Neuronal stem cell (in vitro differentiated cells): Measurements from ENCODE around the gene DQX1.

Experiments
- DNase-seq: peaks from one replicate; pipeline ENCODE4 v3.0.0-alpha.2; 2013; ENCODE audit warnings: low spot score
- H2AFZ ChIP-seq: one replicate; pipeline ENCODE4 v1.6.1; 2013; ENCODE audit warnings: mild to moderate bottlenecking, low read length, inconsistent platforms
- H2AK5ac ChIP-seq: 2 replicates; pipeline ENCODE4 v1.6.1; 2013; ENCODE audit warnings: low read depth, mild to moderate bottlenecking, inconsistent platforms, low read length, moderate library complexity, mixed read lengths
- H2BK120ac ChIP-seq: 2 replicates; pipeline ENCODE4 v1.6.1; 2013; ENCODE audit warnings: low read depth, mild to moderate bottlenecking, inconsistent platforms, low read length, moderate library complexity, mixed read lengths
- H2BK12ac ChIP-seq: one replicate; pipeline ENCODE4 v1.6.1; 2013; ENCODE audit warnings: low read length, inconsistent platforms
- H2BK15ac ChIP-seq: 2 replicates; pipeline ENCODE4 v1.6.1; 2013; ENCODE audit warnings: mild to moderate bottlenecking, low read length, inconsistent platforms, mixed read lengths
- H2BK5ac ChIP-seq: one replicate; pipeline ENCODE4 v1.6.1; 2013; ENCODE audit warnings: inconsistent platforms, mild to moderate bottlenecking, low read length, moderate library complexity
- H3K14ac ChIP-seq: one replicate; pipeline ENCODE4 v1.6.1; 2013; ENCODE audit warnings: low read length, inconsistent platforms
- H3K18ac ChIP-seq: 2 replicates; pipeline ENCODE4 v1.6.1; 2013; ENCODE audit warnings: low read length, inconsistent platforms
- H3K23ac ChIP-seq: 2 replicates; pipeline ENCODE4 v1.6.1; 2013; ENCODE audit warnings: low read depth, mild to moderate bottlenecking, mixed read lengths, low read length, inconsistent platforms; ENCODE audit not compliant: poor library complexity
- H3K27ac ChIP-seq: replicated peaks from 3 replicates; pipeline ENCODE4 v1.5.1; 2013; ENCODE audit warnings: low read length, inconsistent platforms
- H3K27me3 ChIP-seq, 3 experiments: 2 replicates each; pipeline ENCODE4 v1.6.1; 2013; ENCODE audit warnings: low read length in 3 of 3, mild to moderate bottlenecking in 2 of 3, inconsistent platforms in 1 of 3, low read depth in 1 of 3, mixed read lengths in 1 of 3, moderate library complexity in 1 of 3; ENCODE audit not compliant: control insufficient read depth in 3 of 3, insufficient read depth in 3 of 3
- H3K36me3 ChIP-seq, 2 donors: replicated peaks in 1 of 2; 2 replicates each; pipeline ENCODE4 v1.6.1; 2013; ENCODE audit warnings: low read length in 2 of 2; ENCODE audit not compliant: control insufficient read depth in 2 of 2, insufficient read depth in 2 of 2
- H3K4ac ChIP-seq: 2 replicates; pipeline ENCODE4 v1.6.1; 2013; ENCODE audit warnings: inconsistent platforms, mild to moderate bottlenecking, low read length, moderate library complexity
- H3K4me1 ChIP-seq, 2 donors: 1 replicate in 1 of 2; 2 replicates in 1 of 2; pipeline ENCODE4 v1.6.1; 2013; ENCODE audit warnings: low read length in 2 of 2, low read depth in 1 of 2; ENCODE audit not compliant: control insufficient read depth in 2 of 2, insufficient read depth in 1 of 2
- H3K4me2 ChIP-seq: one replicate; pipeline ENCODE4 v1.6.1; 2013; ENCODE audit warnings: mild to moderate bottlenecking, low read length, inconsistent platforms; ENCODE audit not compliant: insufficient read depth, poor library complexity, severe bottlenecking
- H3K4me3 ChIP-seq, 2 donors: 2 replicates each; pipeline ENCODE4 v1.5.1; 2013; ENCODE audit warnings: low read length in 2 of 2, mild to moderate bottlenecking in 2 of 2, inconsistent platforms in 1 of 2, moderate library complexity in 1 of 2
- H3K79me1 ChIP-seq: one replicate; pipeline ENCODE4 v1.6.1; 2013; ENCODE audit warnings: low read depth, mild to moderate bottlenecking, inconsistent platforms, low read length, moderate library complexity
- H3K9ac ChIP-seq: one replicate; pipeline ENCODE4 v1.6.1; 2013; ENCODE audit warnings: mild to moderate bottlenecking, low read depth, low read length, inconsistent platforms; ENCODE audit not compliant: poor library complexity
- H3K9me3 ChIP-seq, 2 donors: replicated peaks in 1 of 2; 2 replicates each; pipeline versions ENCODE3 to v1.6.1; 2013; ENCODE audit warnings: low read length in 2 of 2, mild to moderate bottlenecking in 2 of 2, inconsistent platforms in 1 of 2, low read depth in 1 of 2, mixed read lengths in 1 of 2, moderate library complexity in 1 of 2; ENCODE audit not compliant: control insufficient read depth in 2 of 2, insufficient read depth in 1 of 2
- H4K8ac ChIP-seq: one replicate; pipeline ENCODE4 v1.6.1; 2013; ENCODE audit warnings: low read depth, mild to moderate bottlenecking, inconsistent platforms, low read length, moderate library complexity
- H4K91ac ChIP-seq: one replicate; pipeline ENCODE4 v1.6.1; 2013; ENCODE audit warnings: low read length, low read depth, mild to moderate bottlenecking, inconsistent platforms; ENCODE audit not compliant: poor library complexity
- WGBS, 2 donors: extraction: QIAGEN DNeasy Blood & Tissue Kit; methylation state at CpG; one replicate each; pipeline ENCODE4 v1.1.7; 2013; ENCODE audit warnings: missing lambda C conversion rate in 2 of 2, mixed read lengths in 1 of 2; ENCODE audit not compliant: insufficient read length in 2 of 2, insufficient replicate concordance in 1 of 2; ENCODE audit errors: extremely low coverage in 2 of 2; 5-methylcytosine and 5-hydroxymethylcytosine counted together

The DQX1 gene

GRCh38 chr2:74556831-74557370, 30.9 kb upstream of the DQX1 start:
- no peak overlapping the region for H3K4me2 ChIP-seq
- peak overlapping the region; percentile 9 for H3K9ac ChIP-seq
- no peak overlapping the region for H3K27ac ChIP-seq
- H3K4ac ChIP-seq = no peak overlapping the region
- H3K4me3 ChIP-seq = no peak overlapping the region
- H2BK15ac ChIP-seq = no peak overlapping the region
- H2BK12ac ChIP-seq = no peak overlapping the region
- no peak overlapping the region for H4K91ac ChIP-seq
- H3K14ac ChIP-seq = no peak overlapping the region
- peaks cover 4 to 46% (median 13%) of the 10 kb centered on the region in 3 experiments for H3K27me3 ChIP-seq
- H3K4me1 ChIP-seq = peaks cover 9 to 15% of the 10 kb centered on the region in 2 donors
- H2BK120ac ChIP-seq = no peak overlapping the region
- no peak overlapping the region for H2BK5ac ChIP-seq
- no peak overlapping the region for H3K18ac ChIP-seq
- no peak for DNase-seq
- no peaks in the 10 kb centered on the region for H3K9me3 ChIP-seq
- no peak overlapping the region for H2AFZ ChIP-seq
- no CpG with 5 or more reads among the region's 6 CpGs for WGBS, 2 donors
- H3K36me3 ChIP-seq = peaks cover 10 to 20% of the 10 kb centered on the region in 2 donors
- H3K79me1 ChIP-seq = peaks cover 3% of the 10 kb centered on the region
- no peak overlapping the region for H3K23ac ChIP-seq
- H2AK5ac ChIP-seq = no peak overlapping the region
- no peak overlapping the region for H4K8ac ChIP-seq

- Histone ChIP-seq H3K9me3 (no peaks in the 10 kb centered on the region), H2BK5ac (no peak overlapping the region), H3K79me1 (peaks cover 6% of the 10 kb centered on the region), H2AK5ac (no peak overlapping the region), H3K27me3 (peaks cover 4 to 46% (median 6%) of the 10 kb centered on the region in 3 experiments), H4K91ac (no peak overlapping the region), H2BK12ac (no peak overlapping the region), H2BK15ac (no peak overlapping the region), H2AFZ (no peak overlapping the region), H3K4me1 (peaks cover 9 to 15% of the 10 kb centered on the region in 2 donors), H3K14ac (no peak overlapping the region), H3K4me2 (no peak overlapping the region), H3K9ac (no peak overlapping the region), H3K36me3 (peaks cover 15 to 28% of the 10 kb centered on the region in 2 donors), H3K4me3 (no peak overlapping the region), H2BK120ac (no peak overlapping the region), H4K8ac (no peak overlapping the region), H3K27ac (no peak overlapping the region), H3K18ac (no peak overlapping the region), H3K4ac (no peak overlapping the region), H3K23ac (no peak overlapping the region)
- DNase-seq = no peak
- no CpG with 5 or more reads among the region's 14 CpGs for WGBS, 2 donors
Measured at GRCh38 chr2:74556159-74556558, 30.1 kb upstream of the DQX1 start.

- Histone ChIP-seq H2AK5ac (peak overlapping the region; percentile 8), H2BK12ac (peak overlapping the region; percentile 63), H3K23ac (no peak overlapping the region), H4K8ac (no peak overlapping the region), H3K27ac (no peak overlapping the region), H4K91ac (no peak overlapping the region), H3K4me2 (peak overlapping the region; percentile 83), H3K9me3 (no peaks in the 10 kb centered on the region), H2BK15ac (no peak overlapping the region), H2BK5ac (no peak overlapping the region), H2BK120ac (peak overlapping the region; percentile 53), H3K18ac (peak overlapping the region; percentile 78), H3K79me1 (peaks cover 6% of the 10 kb centered on the region), H2AFZ (no peak overlapping the region), H3K9ac (peak overlapping the region; percentile 87), H3K4ac (no peak overlapping the region), H3K27me3 (peaks cover 4 to 46% (median 4%) of the 10 kb centered on the region in 3 experiments), H3K4me1 (peaks cover 9 to 15% of the 10 kb centered on the region in 2 donors), H3K4me3 (peak overlapping the region; percentile 67 to 87), H3K36me3 (peaks cover 15 to 30% of the 10 kb centered on the region in 2 donors), H3K14ac (no peak overlapping the region)
- no CpG with 5 or more reads among the region's 17 CpGs for WGBS, 2 donors
- DNase-seq = no peak
Measured at GRCh38 chr2:74555610-74556103, 29.6 kb upstream of the DQX1 start.

GRCh38 chr2:74554820-74555531, 28.9 kb upstream of the DQX1 start:
- Histone ChIP-seq H2BK5ac (no peak overlapping the region), H3K4me2 (peak overlapping the region; percentile 83), H3K4me3 (peak overlapping the region; percentile 67 to 87), H3K36me3 (peaks cover 19 to 36% of the 10 kb centered on the region in 2 donors), H3K18ac (peak overlapping the region; percentile 78), H3K23ac (peak overlapping the region; percentile 82), H2BK12ac (peak overlapping the region; percentile 63), H4K91ac (no peak overlapping the region), H3K4me1 (peaks cover 9 to 14% of the 10 kb centered on the region in 2 donors), H4K8ac (no peak overlapping the region), H3K9me3 (no peaks in the 10 kb centered on the region), H2AK5ac (peak overlapping the region; percentile 8), H3K27ac (no peak overlapping the region), H2AFZ (peak overlapping the region; percentile 99), H3K4ac (no peak overlapping the region), H3K14ac (peak overlapping the region; percentile 75), H3K79me1 (peaks cover 6% of the 10 kb centered on the region), H3K27me3 (peaks cover 0 to 47% (median 4%) of the 10 kb centered on the region in 3 experiments), H3K9ac (peak overlapping the region; percentile 87), H2BK120ac (peak overlapping the region; percentile 53), H2BK15ac (no peak overlapping the region)
- DNase-seq = peak; percentile 49
- no CpG with 5 or more reads among the region's 58 CpGs for WGBS, 2 donors
